Cardiac muscle cell (in vitro differentiated cells and primary cell): ENCODE data around the gene ELAVL1. TPM values are rescaled to one million over a fixed set of nuclear protein-coding genes. Genes with fewer than 3 reads are reported as not detected.

ENCODE experiments used
- DNase-seq, 2 donors: peaks; one replicate each; pipeline versions ENCODE4 v3.0.0 to v3.0.0-alpha.2; 2010 to 2017; ENCODE audit warnings: low read depth in 1 of 2, low spot score in 1 of 2
- H3K27ac ChIP-seq: fragments of 200-600 bp; sonication (generic); 2 replicates; pipeline ENCODE4 v1.5.1; 2016
- H3K27me3 ChIP-seq: fragments of 200-600 bp; sonication (generic); 2 replicates; pipeline ENCODE4 v1.6.0; 2016; ENCODE audit warnings: control low read depth
- H3K36me3 ChIP-seq: fragments of 200-600 bp; sonication (generic); 2 replicates; pipeline ENCODE4 v1.5.1; 2016; ENCODE audit warnings: control low read depth
- H3K4me1 ChIP-seq: fragments of 200-600 bp; sonication (generic); 2 replicates; pipeline ENCODE4 v1.8.1; 2017; ENCODE audit warnings: low read depth, mild to moderate bottlenecking, mixed run types
- H3K4me3 ChIP-seq: fragments of 200-600 bp; sonication (generic); 2 replicates; pipeline ENCODE4 v1.5.1; 2016; ENCODE audit warnings: mild to moderate bottlenecking
- H3K9me3 ChIP-seq: fragments of 200-600 bp; sonication (generic); 2 replicates; pipeline ENCODE4 v1.5.1; 2017; ENCODE audit warnings: low read depth, mild to moderate bottlenecking, control low read depth
- polyA plus RNA-seq: library from polyadenylated mRNA; unstranded; fragments of >200 nt; fragmentation: Nextera tagmentation; extraction: Ambion mirVana; gene quantifications from 2 replicates; pipeline ENCODE4 v1.2.1, GENCODE V29; 2016
- total RNA-seq: library from RNA; depleted of rRNA; stranded (reverse); fragments of >200 nt; gene quantifications from 2 replicates; pipeline ENCODE4 v1.2.3, GENCODE V29; 2016
- TF ChIP-seq, protein P1 (sequence below): IDR thresholded peaks from 2 replicates; pipeline ENCODE4 v1.5.1; 2012; ENCODE audit warnings: low read depth, mild to moderate bottlenecking, low read length

ELAVL1 gene
- total and polyA plus RNA-seq, 2 experiments from 2014 or later, result 66.5 to 104 TPM

GRCh38 chr19:7912144-7912696 lies 93.2 kb downstream of the ELAVL1 start:
- DNase-seq, result no peak
- no peak overlapping the region for H3K4me3 ChIP-seq
- peaks cover 35% of the 10 kb centered on the region for H3K27me3 ChIP-seq
- H3K36me3 ChIP-seq, result peaks cover 21% of the 10 kb centered on the region
- TF ChIP-seq, protein P1, sequence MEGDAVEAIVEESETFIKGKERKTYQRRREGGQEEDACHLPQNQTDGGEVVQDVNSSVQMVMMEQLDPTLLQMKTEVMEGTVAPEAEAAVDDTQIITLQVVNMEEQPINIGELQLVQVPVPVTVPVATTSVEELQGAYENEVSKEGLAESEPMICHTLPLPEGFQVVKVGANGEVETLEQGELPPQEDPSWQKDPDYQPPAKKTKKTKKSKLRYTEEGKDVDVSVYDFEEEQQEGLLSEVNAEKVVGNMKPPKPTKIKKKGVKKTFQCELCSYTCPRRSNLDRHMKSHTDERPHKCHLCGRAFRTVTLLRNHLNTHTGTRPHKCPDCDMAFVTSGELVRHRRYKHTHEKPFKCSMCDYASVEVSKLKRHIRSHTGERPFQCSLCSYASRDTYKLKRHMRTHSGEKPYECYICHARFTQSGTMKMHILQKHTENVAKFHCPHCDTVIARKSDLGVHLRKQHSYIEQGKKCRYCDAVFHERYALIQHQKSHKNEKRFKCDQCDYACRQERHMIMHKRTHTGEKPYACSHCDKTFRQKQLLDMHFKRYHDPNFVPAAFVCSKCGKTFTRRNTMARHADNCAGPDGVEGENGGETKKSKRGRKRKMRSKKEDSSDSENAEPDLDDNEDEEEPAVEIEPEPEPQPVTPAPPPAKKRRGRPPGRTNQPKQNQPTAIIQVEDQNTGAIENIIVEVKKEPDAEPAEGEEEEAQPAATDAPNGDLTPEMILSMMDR, result no peak
- H3K4me1 ChIP-seq, result peaks cover under 1% of the 10 kb centered on the region
- no peak overlapping the region for H3K27ac ChIP-seq
- no peaks in the 10 kb centered on the region for H3K9me3 ChIP-seq

- TF ChIP-seq, protein P1, result no peak
- Histone ChIP-seq H3K4me3 (no peak overlapping the region), H3K4me1 (no peaks in the 10 kb centered on the region), H3K36me3 (peaks cover 21% of the 10 kb centered on the region), H3K27ac (no peak overlapping the region), H3K9me3 (no peaks in the 10 kb centered on the region), H3K27me3 (peaks cover 29% of the 10 kb centered on the region)
- DNase-seq, result no peak
Measured at GRCh38 chr19:7911508-7912143, 93.8 kb downstream of the ELAVL1 start.

DNA sequence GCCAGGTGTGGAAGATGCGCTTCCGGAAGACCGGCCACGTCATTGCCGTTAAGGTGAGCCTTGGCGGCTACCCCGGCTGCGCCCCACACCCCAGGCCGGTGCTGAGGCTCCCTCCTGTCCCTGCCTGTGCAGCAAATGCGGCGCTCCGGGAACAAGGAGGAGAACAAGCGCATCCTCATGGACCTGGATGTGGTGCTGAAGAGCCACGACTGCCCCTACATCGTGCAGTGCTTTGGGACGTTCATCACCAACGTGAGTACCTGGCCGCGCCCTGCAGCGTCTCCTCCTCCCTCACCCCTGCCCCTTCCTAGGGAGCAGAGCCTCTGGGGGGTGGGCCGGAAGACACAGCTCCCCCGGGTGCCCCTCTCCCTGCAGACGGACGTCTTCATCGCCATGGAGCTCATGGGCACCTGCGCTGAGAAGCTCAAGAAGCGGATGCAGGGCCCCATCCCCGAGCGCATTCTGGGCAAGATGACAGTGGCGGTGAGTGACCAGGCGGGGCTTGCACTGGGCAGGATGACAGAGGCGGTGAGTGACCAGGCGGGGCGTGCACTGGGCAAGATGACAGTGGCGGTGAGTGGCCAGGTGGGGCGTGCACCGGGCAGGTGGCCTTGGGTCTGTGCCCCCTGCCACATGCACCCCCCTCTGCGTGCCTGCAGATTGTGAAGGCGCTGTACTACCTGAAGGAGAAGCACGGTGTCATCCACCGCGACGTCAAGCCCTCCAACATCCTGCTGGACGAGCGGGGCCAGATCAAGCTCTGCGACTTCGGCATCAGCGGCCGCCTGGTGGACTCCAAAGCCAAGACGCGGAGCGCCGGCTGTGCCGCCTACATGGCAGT lies 94.9 kb downstream of the ELAVL1 start:
- H3K4me3 ChIP-seq, result no peak overlapping the region
- no peaks in the 10 kb centered on the region for H3K9me3 ChIP-seq
- no peaks in the 10 kb centered on the region for H3K4me1 ChIP-seq
- H3K27ac ChIP-seq, result no peak overlapping the region
- H3K27me3 ChIP-seq, result peaks cover 18% of the 10 kb centered on the region
- DNase-seq, result no peak
- TF ChIP-seq, protein P1, result no peak
- peaks cover 21% of the 10 kb centered on the region for H3K36me3 ChIP-seq

DNA sequence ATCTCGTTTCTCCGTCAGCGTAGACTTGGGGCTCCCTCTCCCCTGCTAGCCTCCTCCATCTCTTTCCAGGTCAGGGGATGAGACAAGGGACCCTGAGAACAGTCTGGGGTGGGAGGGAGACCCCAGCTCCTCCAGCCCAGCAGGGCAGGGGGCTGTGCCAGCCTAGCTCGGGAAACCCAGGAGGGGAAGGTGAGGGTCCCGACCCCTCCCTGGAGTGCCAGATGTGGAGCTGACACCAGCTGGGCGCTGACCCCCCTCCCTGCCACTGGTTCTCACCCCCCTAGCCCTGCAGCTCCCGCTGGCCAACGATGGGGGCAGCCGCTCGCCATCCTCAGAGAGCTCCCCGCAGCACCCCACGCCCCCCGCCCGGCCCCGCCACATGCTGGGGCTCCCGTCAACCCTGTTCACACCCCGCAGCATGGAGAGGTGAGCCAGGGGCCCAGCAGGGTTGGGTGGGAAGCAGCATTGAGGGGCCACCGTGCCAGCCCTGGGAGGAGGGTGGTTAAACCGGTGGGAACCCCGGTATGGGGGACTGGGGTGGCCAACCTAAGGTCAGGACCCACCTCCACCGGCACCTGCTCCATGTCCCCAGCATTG lies 95.9 kb downstream of the ELAVL1 start:
- Histone ChIP-seq H3K4me3 (no peak overlapping the region), H3K36me3 (peaks cover 21% of the 10 kb centered on the region), H3K4me1 (peaks cover 8% of the 10 kb centered on the region), H3K27ac (no peak overlapping the region), H3K27me3 (peaks cover 8% of the 10 kb centered on the region), H3K9me3 (no peaks in the 10 kb centered on the region)
- no peak for DNase-seq
- TF ChIP-seq, protein P1, result no peak

DNA sequence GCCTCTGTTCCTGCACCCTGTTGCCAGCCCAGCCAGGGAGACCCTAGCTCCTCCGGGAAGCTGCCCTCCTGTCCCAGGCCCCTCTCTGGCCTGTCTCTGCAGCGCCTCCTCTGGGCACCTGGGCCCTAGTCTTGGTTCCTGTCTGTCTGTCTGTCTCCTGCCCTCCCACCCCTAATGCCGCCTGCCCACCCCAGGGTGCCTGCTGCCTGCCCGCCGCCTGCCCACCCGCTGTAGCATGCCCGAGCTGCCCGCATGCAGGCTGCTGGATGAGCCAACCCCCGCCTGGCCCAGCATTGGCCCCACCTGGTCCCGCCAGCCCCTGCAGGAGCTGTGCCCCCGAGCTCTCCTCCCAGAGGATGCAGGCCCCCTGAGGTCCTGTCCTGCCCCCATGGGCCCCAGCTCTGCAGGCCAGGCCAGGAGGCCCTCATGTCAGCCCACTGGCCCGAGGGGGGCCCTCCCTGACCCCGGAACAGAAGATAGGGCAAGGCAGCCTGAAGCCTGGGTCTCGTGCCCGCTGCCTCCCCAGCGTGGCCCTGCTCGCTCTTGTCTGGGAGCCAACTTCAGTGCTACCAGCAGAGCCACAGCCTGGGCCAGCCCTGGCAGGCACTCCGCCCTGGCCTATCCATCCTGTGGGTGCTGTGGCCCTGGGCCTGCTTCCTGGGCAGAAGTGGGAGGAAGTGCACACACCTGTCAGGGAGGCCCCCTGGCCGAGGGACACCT lies 96.5 kb downstream of the ELAVL1 start:
- Histone ChIP-seq H3K36me3 (peaks cover 21% of the 10 kb centered on the region), H3K27ac (no peak overlapping the region), H3K4me3 (no peak overlapping the region), H3K4me1 (peaks cover 10% of the 10 kb centered on the region), H3K9me3 (no peaks in the 10 kb centered on the region), H3K27me3 (peaks cover 2% of the 10 kb centered on the region)
- TF ChIP-seq, protein P1, result no peak
- no peak for DNase-seq
